Endodermal cell (in vitro differentiated cells): Measurements from ENCODE around the gene ZBTB17. TPM values are rescaled to one million over a fixed set of nuclear protein-coding genes. Genes with fewer than 3 reads are reported as not detected.
A peak's percentile ranks its signal among the peaks of the same experiment; 100 is the strongest.

Source experiments
- DNase-seq: peaks from one replicate; pipeline ENCODE4 v3.0.0-alpha.2; 2017
- H3K27ac ChIP-seq: 2 replicates; pipeline ENCODE4 v1.5.1; 2013; ENCODE audit warnings: mild to moderate bottlenecking, low read depth, low read length, moderate library complexity
- H3K27me3 ChIP-seq: 2 replicates; pipeline ENCODE4 v1.6.1; 2013; ENCODE audit warnings: mild to moderate bottlenecking, low read length, moderate library complexity; ENCODE audit not compliant: insufficient read depth, control insufficient read depth, poor library complexity, severe bottlenecking
- H3K36me3 ChIP-seq: 2 replicates; pipeline ENCODE4 v1.7.0; 2013; ENCODE audit warnings: mild to moderate bottlenecking, low read length, moderate library complexity; ENCODE audit not compliant: control insufficient read depth, insufficient read depth
- H3K4me1 ChIP-seq: one replicate; pipeline ENCODE4 v1.7.0; 2013; ENCODE audit warnings: low read length; ENCODE audit not compliant: control insufficient read depth, insufficient read depth
- H3K4me3 ChIP-seq: 2 replicates; pipeline ENCODE4 v1.5.1; 2013; ENCODE audit warnings: mild to moderate bottlenecking, low read length, moderate library complexity
- H3K9ac ChIP-seq: 2 replicates; pipeline ENCODE4 v1.6.1; 2013; ENCODE audit warnings: mild to moderate bottlenecking, low read length, moderate library complexity; ENCODE audit not compliant: poor library complexity, severe bottlenecking; ENCODE audit errors: extremely low read depth
- H3K9me3 ChIP-seq: 2 replicates; pipeline ENCODE4 v1.6.1; 2013; ENCODE audit warnings: mild to moderate bottlenecking, low read length, moderate library complexity; ENCODE audit not compliant: control insufficient read depth
- H3K27ac Mint-ChIP-seq: 2 replicates; pipeline ENCODE4 v1.8.0; 2020; ENCODE audit warnings: mixed read lengths
- H3K27me3 Mint-ChIP-seq: 2 replicates; pipeline ENCODE4 v1.8.0; 2021; ENCODE audit warnings: mild to moderate bottlenecking, mixed read lengths; ENCODE audit not compliant: insufficient read depth
- H3K36me3 Mint-ChIP-seq: 2 replicates; pipeline ENCODE4 v1.8.0; 2020; ENCODE audit warnings: low read depth, mixed read lengths
- H3K4me1 Mint-ChIP-seq: 2 replicates; pipeline ENCODE4 v1.8.0; 2020; ENCODE audit warnings: mixed read lengths
- H3K4me3 Mint-ChIP-seq: 2 replicates; pipeline ENCODE4 v1.8.0; 2020; ENCODE audit warnings: mild to moderate bottlenecking, moderate library complexity, mixed read lengths
- H3K9me3 Mint-ChIP-seq: 2 replicates; pipeline ENCODE4 v1.8.0; 2020; ENCODE audit warnings: mild to moderate bottlenecking, mixed read lengths
- WGBS, 2 experiments: methylation state at CpG; one replicate each; pipeline versions ENCODE4 v1.1.5 to v1.1.7; 2013; ENCODE audit warnings: missing lambda C conversion rate in 2 of 2, mixed read lengths in 1 of 2; ENCODE audit not compliant: insufficient coverage in 1 of 2, insufficient read length in 1 of 2; 5-methylcytosine and 5-hydroxymethylcytosine counted together
- total RNA-seq, 2 donors: library from RNA; stranded (reverse); fragmentation: NEBNext Ultra II Directional in 1 of 2; extraction: Animal tissue kit (Norgen Biotek cat#: 25700) in 1 of 2; gene quantifications; 2 replicates in 1 of 2; 3 replicates in 1 of 2; pipeline ENCODE4 v1.2.1, GENCODE V29; 2021
- TF ChIP-seq, protein P1 (sequence below): fragments of 200-600 bp; sonication (generic); conservative IDR thresholded peaks from 2 replicates; pipeline ENCODE4 v1.5.0; 2021; ENCODE audit warnings: antibody characterized with exemption, mild to moderate bottlenecking

ZBTB17 gene
- total RNA-seq, 2 donors from 2014 or later: 28.0 to 31.7 TPM

GRCh38 chr1:15947382-15948090 lies 28.4 kb downstream of the ZBTB17 start:
- Mint-ChIP-seq H3K27me3 (no peaks in the 10 kb centered on the region), H3K4me1 (peaks cover 36% of the 10 kb centered on the region), H3K9me3 (no peaks in the 10 kb centered on the region), H3K36me3 (peaks cover 35% of the 10 kb centered on the region), H3K4me3 (no peak overlapping the region), H3K27ac (peak overlapping the region; percentile 52)
- Histone ChIP-seq H3K9ac (no peak overlapping the region), H3K4me1 (peaks cover 16% of the 10 kb centered on the region), H3K4me3 (no peak overlapping the region), H3K36me3 (peaks cover 25% of the 10 kb centered on the region), H3K9me3 (no peaks in the 10 kb centered on the region), H3K27me3 (no peaks in the 10 kb centered on the region), H3K27ac (no peak overlapping the region)
- 91 to 100% methylated on average over 4 to 10 of the region's 10 CpGs for WGBS, 2 experiments
- TF ChIP-seq, protein P1, sequence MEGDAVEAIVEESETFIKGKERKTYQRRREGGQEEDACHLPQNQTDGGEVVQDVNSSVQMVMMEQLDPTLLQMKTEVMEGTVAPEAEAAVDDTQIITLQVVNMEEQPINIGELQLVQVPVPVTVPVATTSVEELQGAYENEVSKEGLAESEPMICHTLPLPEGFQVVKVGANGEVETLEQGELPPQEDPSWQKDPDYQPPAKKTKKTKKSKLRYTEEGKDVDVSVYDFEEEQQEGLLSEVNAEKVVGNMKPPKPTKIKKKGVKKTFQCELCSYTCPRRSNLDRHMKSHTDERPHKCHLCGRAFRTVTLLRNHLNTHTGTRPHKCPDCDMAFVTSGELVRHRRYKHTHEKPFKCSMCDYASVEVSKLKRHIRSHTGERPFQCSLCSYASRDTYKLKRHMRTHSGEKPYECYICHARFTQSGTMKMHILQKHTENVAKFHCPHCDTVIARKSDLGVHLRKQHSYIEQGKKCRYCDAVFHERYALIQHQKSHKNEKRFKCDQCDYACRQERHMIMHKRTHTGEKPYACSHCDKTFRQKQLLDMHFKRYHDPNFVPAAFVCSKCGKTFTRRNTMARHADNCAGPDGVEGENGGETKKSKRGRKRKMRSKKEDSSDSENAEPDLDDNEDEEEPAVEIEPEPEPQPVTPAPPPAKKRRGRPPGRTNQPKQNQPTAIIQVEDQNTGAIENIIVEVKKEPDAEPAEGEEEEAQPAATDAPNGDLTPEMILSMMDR: no peak
- no peak for DNase-seq

DNA sequence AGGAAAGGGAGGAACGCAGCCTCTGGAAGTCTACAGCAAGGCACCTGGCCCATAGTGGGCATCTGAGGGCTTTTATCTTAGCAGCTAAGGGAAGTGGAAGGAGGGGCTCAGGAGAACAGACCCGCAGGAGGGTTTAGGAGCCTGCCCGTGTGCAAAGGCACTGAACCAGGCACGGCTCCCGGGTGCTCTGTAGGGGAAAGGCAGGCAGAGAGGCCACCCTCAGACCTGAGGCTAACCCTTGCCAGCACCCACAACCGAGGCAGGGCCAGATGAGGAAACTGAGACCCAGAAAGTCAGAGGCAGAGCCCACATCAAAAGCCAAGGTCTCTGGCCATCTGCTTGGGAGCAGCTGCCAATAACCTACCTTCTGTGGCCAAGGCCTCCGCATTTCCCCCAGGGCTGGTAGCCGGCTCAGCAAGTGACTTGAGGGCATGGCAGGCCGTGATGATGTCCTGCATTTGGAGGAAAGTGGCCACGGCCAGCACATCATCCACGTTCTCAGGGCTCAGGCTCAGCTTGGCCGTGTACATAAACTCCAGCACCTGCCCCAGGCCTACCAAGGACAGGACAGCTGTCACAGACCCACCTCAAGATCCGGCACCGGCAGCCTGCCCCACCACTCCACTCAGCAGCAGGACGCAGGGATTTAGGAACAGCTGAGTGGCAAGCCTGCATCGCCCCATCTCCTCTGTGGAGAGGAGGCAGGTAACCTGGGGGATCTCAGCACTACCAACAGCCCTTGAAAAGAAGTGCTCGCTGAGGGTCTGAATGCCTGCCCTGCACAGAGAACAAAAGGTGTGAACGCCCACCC lies 29.1 kb downstream of the ZBTB17 start:
- DNase-seq: peak; percentile 38
- H3K4me1 Mint-ChIP-seq: peaks cover 32% of the 10 kb centered on the region
- WGBS, 2 experiments: 94 to 96% methylated on average over 13 to 18 of the region's 18 CpGs

DNA sequence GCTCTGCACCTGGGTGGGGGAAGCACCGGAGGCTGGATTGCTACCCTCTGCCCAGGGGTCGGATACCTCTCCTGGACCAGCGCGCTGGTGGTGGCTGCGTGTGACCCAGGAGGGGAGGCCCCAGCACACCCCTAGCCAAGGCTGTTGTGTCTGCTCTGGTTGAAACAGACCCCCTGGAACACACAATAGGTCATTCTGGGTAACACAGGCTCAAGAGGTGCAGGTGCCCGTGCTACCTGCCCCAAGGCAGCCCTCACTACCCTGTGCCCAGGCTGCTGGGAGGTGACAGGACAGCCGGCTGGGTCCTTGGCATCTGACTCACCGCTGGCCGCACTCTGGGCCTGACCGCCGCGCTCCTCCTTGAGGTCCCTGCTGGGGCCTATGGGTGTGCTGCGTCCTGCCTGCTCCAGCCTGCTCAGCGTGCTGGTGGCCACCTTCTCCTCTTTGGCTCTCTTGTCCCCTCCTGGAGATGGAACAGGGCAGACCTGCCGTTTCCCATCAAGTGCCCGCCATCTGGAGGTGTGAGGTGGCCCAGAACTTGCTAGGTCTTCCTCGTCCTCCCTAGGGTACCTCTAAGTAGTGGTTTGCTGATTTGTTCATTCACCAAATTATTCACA lies 30.0 kb downstream of the ZBTB17 start:
- WGBS, 2 experiments: 87 to 96% methylated on average over 9 to 17 of the region's 17 CpGs
- H3K4me1 ChIP-seq: peaks cover 7% of the 10 kb centered on the region
- no peak overlapping the region for H3K9ac ChIP-seq
- no peak overlapping the region for H3K4me3 ChIP-seq
- Mint-ChIP-seq H3K36me3 (peaks cover 38% of the 10 kb centered on the region), H3K4me3 (no peak overlapping the region), H3K27me3 (no peaks in the 10 kb centered on the region), H3K4me1 (peaks cover 23% of the 10 kb centered on the region), H3K27ac (peak overlapping the region; percentile 31), H3K9me3 (no peaks in the 10 kb centered on the region)
- no peak overlapping the region for H3K27ac ChIP-seq
- no peaks in the 10 kb centered on the region for H3K9me3 ChIP-seq
- DNase-seq: peak; percentile 40
- H3K36me3 ChIP-seq: peaks cover 27% of the 10 kb centered on the region
- TF ChIP-seq, protein P1: no peak
- H3K27me3 ChIP-seq: no peaks in the 10 kb centered on the region

More for the DNA sequence above, 29.1 kb downstream of the ZBTB17 start:
- Histone ChIP-seq H3K27me3 (no peaks in the 10 kb centered on the region), H3K27ac (no peak overlapping the region), H3K4me1 (peaks cover 15% of the 10 kb centered on the region), H3K4me3 (no peak overlapping the region), H3K36me3 (peaks cover 25% of the 10 kb centered on the region), H3K9me3 (no peaks in the 10 kb centered on the region), H3K9ac (no peak overlapping the region)
- H3K27me3 Mint-ChIP-seq: no peaks in the 10 kb centered on the region
- no peak overlapping the region for H3K4me3 Mint-ChIP-seq
- H3K9me3 Mint-ChIP-seq: no peaks in the 10 kb centered on the region
- peak overlapping the region; percentile 31 for H3K27ac Mint-ChIP-seq
- peaks cover 38% of the 10 kb centered on the region for H3K36me3 Mint-ChIP-seq
- TF ChIP-seq, protein P1: no peak
